Measurements from ENCODE around the gene ASRGL1. TPM values are rescaled to one million over a fixed set of nuclear protein-coding genes. Genes with fewer than 3 reads are reported as not detected.

ASRGL1 gene
- total RNA-seq, 2 experiments from 2014 or later: 1.2 to 1.3 TPM

DNA sequence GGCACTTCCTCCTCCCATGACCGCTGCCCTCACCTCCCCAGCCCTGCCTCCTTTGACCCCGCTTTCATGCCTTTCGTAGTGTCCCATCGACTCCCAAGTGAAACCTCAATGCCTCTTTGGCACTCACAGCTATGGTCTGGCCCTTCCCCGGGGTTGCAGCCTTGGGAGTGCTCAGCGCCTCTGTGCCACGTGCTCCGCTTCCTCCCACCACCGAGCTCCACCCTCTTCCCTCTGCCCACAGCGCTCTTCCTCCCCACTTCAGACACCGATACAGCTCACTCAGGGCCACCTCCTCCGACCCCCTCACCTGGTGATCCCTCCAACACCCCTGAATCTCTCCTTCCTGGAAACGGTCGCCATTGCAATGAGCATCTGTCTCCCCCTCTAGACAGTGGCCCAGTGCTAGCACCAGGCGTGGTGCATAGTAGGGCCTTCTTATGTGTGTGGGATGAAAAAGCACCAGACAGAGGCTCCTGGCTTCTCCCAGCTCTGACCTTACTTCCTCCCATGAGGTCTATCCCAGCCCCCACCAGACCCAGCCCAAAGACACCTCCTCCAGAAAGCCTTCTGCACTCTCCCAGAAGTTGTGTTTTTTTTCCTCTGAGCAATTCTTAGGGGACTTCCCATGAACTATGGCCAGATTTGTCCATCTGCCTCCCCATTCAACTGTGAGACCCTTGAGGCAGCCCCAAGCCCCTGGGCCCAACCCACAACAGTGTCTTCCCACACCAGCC is 65.1 kb downstream of the ASRGL1 start:
- peak; percentile 89 for ATAC-seq
- peak; percentile 50 for DNase-seq
- Mint-ChIP-seq H3K4me1 (peaks cover 23% of the 10 kb centered on the region), H3K27me3 (no peaks in the 10 kb centered on the region), H3K9me3 (ENCODE audit: low read depth) (no peaks in the 10 kb centered on the region), H3K4me3 (peak overlapping the region; percentile 62), H3K27ac (peak overlapping the region; percentile 73), H3K36me3 (ENCODE audit: low read depth) (no peaks in the 10 kb centered on the region)
- POLR2A ChIA-PET: no interaction called here
- CTCF ChIA-PET: interaction anchor here (0.9 to 1.3 kb wide), 2 partner anchors 10 to 141 kb away, joined by 4 read pairs; no protein-coding TSS in a partner anchor
- intact Hi-C loops (cut with DNase I, micrococcal nuclease): no loop called here

DNA sequence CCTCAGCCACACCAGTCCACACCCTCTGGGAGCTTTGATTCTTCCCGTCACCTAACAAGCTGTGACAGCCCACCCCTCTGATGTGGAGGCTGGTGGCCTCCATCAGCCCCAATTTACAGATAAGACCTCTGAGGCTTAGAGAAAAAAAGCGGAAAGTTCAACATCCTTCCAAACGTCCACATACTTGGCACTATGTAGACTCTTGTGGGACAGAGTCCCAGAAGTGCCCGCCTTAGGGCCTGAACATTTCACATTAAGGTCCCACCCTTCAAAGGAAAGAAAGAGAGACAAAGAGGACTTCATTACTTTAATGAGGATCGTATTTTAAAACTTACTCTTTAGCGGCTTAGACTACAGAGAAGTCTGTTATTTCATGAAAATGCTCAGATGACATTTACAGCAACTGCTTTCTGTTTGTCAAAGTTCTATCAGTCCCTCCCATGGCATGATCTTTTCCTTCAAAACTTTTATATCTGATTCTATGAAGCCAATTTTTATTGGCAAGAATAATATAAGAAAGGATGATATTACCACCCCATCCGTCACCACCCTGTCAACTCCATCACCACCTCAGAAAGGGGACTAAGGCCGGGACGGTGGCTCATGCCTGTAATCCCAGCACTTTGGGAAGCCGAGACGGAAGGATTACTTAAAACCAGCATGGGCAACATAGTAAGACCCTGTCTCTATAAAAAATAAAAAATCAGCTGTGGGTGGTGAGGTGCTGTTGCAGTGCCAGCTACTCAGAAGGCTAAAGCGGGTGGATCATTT is 65.9 kb downstream of the ASRGL1 start:
- Mint-ChIP-seq H3K27ac (peak overlapping the region; percentile 73), H3K36me3 (ENCODE audit: low read depth) (no peaks in the 10 kb centered on the region), H3K4me1 (peaks cover 23% of the 10 kb centered on the region), H3K4me3 (no peak overlapping the region), H3K27me3 (no peaks in the 10 kb centered on the region), H3K9me3 (ENCODE audit: low read depth) (no peaks in the 10 kb centered on the region)
- no peak for DNase-seq
- intact Hi-C loops (cut with DNase I, micrococcal nuclease): no loop called here
- POLR2A ChIA-PET: interaction anchor here (0.7 kb wide), 1 partner anchor 38 kb away, joined by 5 read pairs; no protein-coding TSS in a partner anchor
- no peak for ATAC-seq
- CTCF ChIA-PET: interaction anchor here (1.2 to 1.6 kb wide), 2 partner anchors 9 to 21 kb away, joined by 3 to 5 read pairs; no protein-coding TSS in a partner anchor

DNA sequence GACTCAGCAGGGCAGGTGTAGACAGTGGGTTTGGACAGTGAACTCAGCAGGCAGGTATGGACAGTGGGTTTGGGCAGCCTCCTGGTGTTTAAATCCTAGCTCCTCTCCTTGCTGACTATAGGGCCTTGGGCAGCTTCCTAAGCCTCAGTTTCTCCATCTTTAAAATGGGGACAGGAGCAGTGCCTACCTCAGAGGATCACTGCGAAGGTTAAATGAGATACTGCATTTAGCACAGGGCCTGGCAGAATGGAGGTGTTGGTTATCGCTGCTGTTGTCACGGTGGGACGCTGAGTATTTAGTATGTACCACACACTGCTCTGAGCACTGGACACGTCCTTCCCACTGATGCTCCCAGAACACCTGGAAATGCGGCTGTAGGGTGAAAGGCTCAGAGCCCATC is 67.2 kb downstream of the ASRGL1 start:
- POLR2A ChIA-PET: no interaction called here
- Mint-ChIP-seq H3K4me3 (no peak overlapping the region), H3K4me1 (peaks cover 21% of the 10 kb centered on the region), H3K27me3 (no peaks in the 10 kb centered on the region), H3K36me3 (ENCODE audit: low read depth) (no peaks in the 10 kb centered on the region), H3K27ac (no peak overlapping the region), H3K9me3 (ENCODE audit: low read depth) (no peaks in the 10 kb centered on the region)
- ATAC-seq: no peak
- CTCF ChIA-PET: interaction anchor here (1.0 to 1.6 kb wide), 3 partner anchors 10 to 66 kb away, joined by 3 to 5 read pairs (median 3); no protein-coding TSS in a partner anchor
- intact Hi-C loops (cut with DNase I, micrococcal nuclease): no loop called here
- DNase-seq: no peak

DNA sequence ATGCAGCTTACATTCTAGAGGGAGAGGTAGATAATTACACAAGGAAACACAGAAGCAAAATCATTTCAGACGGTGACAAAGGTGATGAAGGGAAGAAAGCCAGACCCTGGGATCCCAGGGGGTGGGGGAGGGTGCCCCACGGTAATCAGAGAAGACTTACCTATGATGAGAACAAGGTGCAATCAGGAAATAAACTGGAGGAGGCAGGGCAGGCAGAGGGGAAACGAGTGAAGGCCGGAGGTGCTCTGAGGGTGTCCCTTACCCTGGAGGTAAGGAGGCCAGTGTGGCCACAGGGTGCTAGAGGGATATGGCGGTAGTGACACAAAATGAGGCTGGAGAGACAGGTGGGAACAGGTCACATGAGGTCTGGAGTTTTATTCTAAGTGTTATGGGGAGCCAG is 67.7 kb downstream of the ASRGL1 start:
- POLR2A ChIA-PET: no interaction called here
- no peak overlapping the region for H3K27ac Mint-ChIP-seq
- no peak for ATAC-seq
- peaks cover 19% of the 10 kb centered on the region for H3K4me1 Mint-ChIP-seq
- no peaks in the 10 kb centered on the region for H3K36me3 Mint-ChIP-seq (ENCODE audit: low read depth)
- CTCF ChIA-PET: interaction anchor here (1.0 to 1.6 kb wide), 3 partner anchors 12 to 67 kb away, joined by 3 to 5 read pairs (median 3); no protein-coding TSS in a partner anchor
- intact Hi-C loops (cut with DNase I, micrococcal nuclease): no loop called here
- H3K4me3 Mint-ChIP-seq: no peak overlapping the region
- DNase-seq: no peak
- no peaks in the 10 kb centered on the region for H3K9me3 Mint-ChIP-seq (ENCODE audit: low read depth)
- no peaks in the 10 kb centered on the region for H3K27me3 Mint-ChIP-seq

GRCh38 chr11:62406034-62406433 is 68.8 kb downstream of the ASRGL1 start:
- no peaks in the 10 kb centered on the region for H3K36me3 Mint-ChIP-seq (ENCODE audit: low read depth)
- H3K9me3 Mint-ChIP-seq (ENCODE audit: low read depth): no peaks in the 10 kb centered on the region
- intact Hi-C loops (cut with DNase I, micrococcal nuclease): no loop called here
- POLR2A ChIA-PET: interaction anchor here (0.5 kb wide), 1 partner anchor 168 kb away, joined by 3 read pairs; the partner anchor contains the start of gene EEF1G
- H3K4me1 Mint-ChIP-seq: peaks cover 19% of the 10 kb centered on the region
- no peaks in the 10 kb centered on the region for H3K27me3 Mint-ChIP-seq
- no peak for DNase-seq
- H3K27ac Mint-ChIP-seq: no peak overlapping the region
- no peak overlapping the region for H3K4me3 Mint-ChIP-seq
- CTCF ChIA-PET: interaction anchor here (0.5 to 1.2 kb wide), 6 partner anchors 10 to 467 kb away, joined by 3 to 4 read pairs (median 4); no protein-coding TSS in a partner anchor
- no peak for ATAC-seq

DNA sequence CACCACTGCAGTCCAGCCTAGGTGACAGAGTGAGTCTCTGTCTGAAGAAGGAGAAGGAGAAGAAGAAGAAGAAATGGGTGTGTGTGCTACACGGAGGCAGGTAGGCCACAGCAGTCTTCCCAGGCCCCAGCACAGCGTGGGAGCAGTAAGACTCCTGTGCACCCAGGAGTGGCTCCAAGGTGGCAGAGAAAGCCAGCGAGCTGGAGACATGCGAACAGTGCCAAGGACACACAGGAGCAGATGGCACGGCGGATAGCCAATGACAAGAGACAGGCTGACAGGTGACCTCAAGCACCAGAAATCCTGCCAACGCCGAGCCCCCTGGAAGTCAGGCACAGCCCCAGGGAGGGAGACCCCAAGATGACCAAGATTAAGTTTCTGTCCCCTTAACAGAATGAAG is 72.6 kb downstream of the ASRGL1 start:
- DNase-seq (no peak), ATAC-seq (no peak)
- H3K36me3 Mint-ChIP-seq (ENCODE audit: low read depth): no peaks in the 10 kb centered on the region
- intact Hi-C loops (cut with DNase I, micrococcal nuclease): no loop called here
- no peak overlapping the region for H3K27ac Mint-ChIP-seq
- CTCF ChIA-PET: interaction anchor here (1.1 to 1.7 kb wide), 2 partner anchors 15 kb away, joined by 5 to 11 read pairs; no protein-coding TSS in a partner anchor
- POLR2A ChIA-PET: interaction anchor here (1.7 kb wide), 1 partner anchor 164 kb away, joined by 5 read pairs; no protein-coding TSS in a partner anchor
- H3K4me1 Mint-ChIP-seq: no peaks in the 10 kb centered on the region
- no peak overlapping the region for H3K4me3 Mint-ChIP-seq
- H3K27me3 Mint-ChIP-seq: no peaks in the 10 kb centered on the region
- H3K9me3 Mint-ChIP-seq (ENCODE audit: low read depth): no peaks in the 10 kb centered on the region

DNA sequence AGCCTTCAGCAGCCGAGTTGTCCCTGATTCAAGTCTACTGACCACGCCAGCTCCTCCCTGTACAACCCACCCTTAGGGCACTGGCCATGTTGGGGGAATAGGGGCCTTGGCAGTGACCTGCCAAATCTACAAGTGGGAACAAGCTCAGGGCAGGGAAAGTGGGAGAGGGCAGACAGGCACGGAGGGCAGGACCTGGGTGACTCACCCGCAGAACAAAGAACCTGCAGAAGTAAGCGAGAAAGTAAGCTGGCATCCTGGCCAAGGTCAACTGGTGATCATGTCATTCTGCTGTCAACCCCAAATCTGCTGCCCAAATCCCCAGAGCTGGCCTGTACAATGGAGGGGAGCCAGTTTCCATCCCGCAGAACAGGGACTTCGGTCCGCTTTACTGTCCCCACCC is 73.7 kb downstream of the ASRGL1 start:
- ChIA-PET POLR2A (interaction anchor here (1.7 kb wide), 1 partner anchor 163 kb away, joined by 5 read pairs; no protein-coding TSS in a partner anchor), CTCF (interaction anchor here (0.8 to 1.7 kb wide), 5 partner anchors 12 to 40 kb away, joined by 3 to 11 read pairs (median 4); no protein-coding TSS in a partner anchor)
- Mint-ChIP-seq H3K27ac (no peak overlapping the region), H3K9me3 (ENCODE audit: low read depth) (no peaks in the 10 kb centered on the region), H3K27me3 (no peaks in the 10 kb centered on the region), H3K4me1 (no peaks in the 10 kb centered on the region), H3K36me3 (ENCODE audit: low read depth) (no peaks in the 10 kb centered on the region), H3K4me3 (no peak overlapping the region)
- intact Hi-C loops (cut with DNase I, micrococcal nuclease): no loop called here
- DNase-seq: no peak
- no peak for ATAC-seq

- Mint-ChIP-seq H3K36me3 (ENCODE audit: low read depth) (no peaks in the 10 kb centered on the region), H3K27ac (no peak overlapping the region), H3K4me3 (no peak overlapping the region), H3K4me1 (no peaks in the 10 kb centered on the region), H3K27me3 (no peaks in the 10 kb centered on the region), H3K9me3 (ENCODE audit: low read depth) (no peaks in the 10 kb centered on the region)
- ATAC-seq (no peak), DNase-seq (no peak)
- POLR2A ChIA-PET: interaction anchor here (0.6 to 1.7 kb wide), 2 partner anchors 25 to 163 kb away, joined by 3 to 5 read pairs; no protein-coding TSS in a partner anchor
- intact Hi-C loops (cut with DNase I, micrococcal nuclease): no loop called here
- CTCF ChIA-PET: interaction anchor here (0.6 to 1.7 kb wide), 5 partner anchors 11 to 52 kb away, joined by 3 to 11 read pairs (median 4); no protein-coding TSS in a partner anchor
These were observed 74.3 kb downstream of the ASRGL1 start for GRCh38 chr11:62411524-62411923.

- Mint-ChIP-seq H3K4me3 (no peak overlapping the region), H3K4me1 (no peaks in the 10 kb centered on the region), H3K27ac (no peak overlapping the region), H3K27me3 (no peaks in the 10 kb centered on the region), H3K36me3 (ENCODE audit: low read depth) (no peaks in the 10 kb centered on the region), H3K9me3 (ENCODE audit: low read depth) (no peaks in the 10 kb centered on the region)
- ChIA-PET CTCF (interaction anchor here (1.0 to 1.6 kb wide), 4 partner anchors 11 to 129 kb away, joined by 3 to 8 read pairs (median 4); no protein-coding TSS in a partner anchor), POLR2A (no interaction called here)
- intact Hi-C loops (cut with DNase I, micrococcal nuclease): no loop called here
- ATAC-seq: no peak
- no peak for DNase-seq
These were observed 75.9 kb downstream of the ASRGL1 start for GRCh38 chr11:62413060-62413696.

- CTCF ChIA-PET: interaction anchor here (0.8 to 2.4 kb wide), 4 partner anchors 8 to 126 kb away, joined by 3 to 19 read pairs (median 4); no protein-coding TSS in a partner anchor
- POLR2A ChIA-PET: no interaction called here
- intact Hi-C loops (cut with DNase I, micrococcal nuclease): no loop called here
- no peak overlapping the region for H3K27ac Mint-ChIP-seq
- no peak overlapping the region for H3K4me3 Mint-ChIP-seq
- ATAC-seq: no peak
- H3K4me1 Mint-ChIP-seq: no peaks in the 10 kb centered on the region
- H3K27me3 Mint-ChIP-seq: no peaks in the 10 kb centered on the region
- no peaks in the 10 kb centered on the region for H3K36me3 Mint-ChIP-seq (ENCODE audit: low read depth)
- no peak for DNase-seq
- no peaks in the 10 kb centered on the region for H3K9me3 Mint-ChIP-seq (ENCODE audit: low read depth)
These were observed 79.3 kb downstream of the ASRGL1 start for GRCh38 chr11:62416596-62416995.

GRCh38 chr11:62418136-62418535 is 80.9 kb downstream of the ASRGL1 start:
- no peak for ATAC-seq
- Mint-ChIP-seq H3K9me3 (ENCODE audit: low read depth) (no peaks in the 10 kb centered on the region), H3K27me3 (no peaks in the 10 kb centered on the region), H3K36me3 (ENCODE audit: low read depth) (no peaks in the 10 kb centered on the region), H3K4me3 (no peak overlapping the region), H3K4me1 (no peaks in the 10 kb centered on the region), H3K27ac (no peak overlapping the region)
- no peak for DNase-seq
- intact Hi-C loops (cut with DNase I, micrococcal nuclease): no loop called here
- POLR2A ChIA-PET: no interaction called here
- CTCF ChIA-PET: interaction anchor here (0.6 to 1.2 kb wide), 2 partner anchors 48 to 125 kb away, joined by 3 read pairs; no protein-coding TSS in a partner anchor
